Spleen (tissue), 7 donors: ENCODE measurements around the gene FANCF.

Source experiments
- CTCF ChIP-seq, 11 experiments: fragments of 200-600 bp in 7 of 11; fragments of 450-650 bp in 4 of 11; sonication (generic) in 4 of 11; IDR thresholded peaks in 8 of 11; conservative IDR thresholded peaks in 3 of 11; 1 replicate in 7 of 11; 2 replicates in 4 of 11; pipeline versions ENCODE4 v1.4.0 to v1.8.0; 2016 to 2021; ENCODE audit warnings: antibody characterized with exemption in 11 of 11, inconsistent platforms in 4 of 11, mild to moderate bottlenecking in 1 of 11
- POLR2A ChIP-seq, 3 donors: fragments of 450-650 bp; IDR thresholded peaks; one replicate each; pipeline ENCODE4 v1.5.1; 2017; ENCODE audit warnings: antibody characterized with exemption in 3 of 3, mild to moderate bottlenecking in 1 of 3
- POLR2AphosphoS5 ChIP-seq, 3 donors: sonication (generic); formaldehyde crosslinking; IDR thresholded peaks; one replicate each; pipeline ENCODE4 v1.5.1; 2017; ENCODE audit warnings: antibody characterized with exemption in 3 of 3
- donor health status: DM: no; HTN: no; CAD: no; lungs with moderate emphysema.
- donor health status: DM: no; HTN: no; CAD: no.
- donor health status: DM: no; HTN: no; CAD: no.

- no peak for TF ChIP-seq POLR2AphosphoS5 (IDR thresholded peaks at IDR 0.05)
- no peak for TF ChIP-seq POLR2A (IDR thresholded peaks at IDR 0.05)
- no peak for TF ChIP-seq CTCF (IDR thresholded peaks at IDR 0.05 in 8 of 11, conservative IDR thresholded peaks at IDR 0.05 in 3 of 11)
These were observed 46.1 kb upstream of the FANCF start for GRCh38 chr11:22671751-22672150.
